GM12878 (cell line): ENCODE data around the gene QRFP. TPM values are rescaled to one million over a fixed set of nuclear protein-coding genes. Genes with fewer than 3 reads are reported as not detected.

ENCODE experiments used
- ATAC-seq: fragments of 200-7000 bp; cut with Tn5 transposase; 3 replicates; pipeline ENCODE4 v1.9.1; 2020; ENCODE audit warnings: mild to moderate bottlenecking, moderate library complexity
- BruUV-seq: library from RNA; stranded (reverse); fragments of 400-500 nt; replicated peaks from 2 replicates; lab custom pipeline; 2021; lab: Mats Ljungman, UMichigan
- CTCF ChIA-PET: fragments of 300-600 bp; sonication (Branson Sonifier 250); formaldehyde crosslinking; extraction: SDS; loops from one replicate; lab custom pipeline; 2021; ENCODE audit warnings: inconsistent platforms; lab: Yijun Ruan, JAX
- POLR2A ChIA-PET: fragments of 350-600 bp; formaldehyde crosslinking; extraction: SDS; loops from one replicate; lab custom pipeline; 2021; ENCODE audit warnings: inconsistent platforms; lab: Charles Lee
- RAD21 ChIA-PET: fragments of 300-600 bp; sonication (Branson Sonifier 250); formaldehyde crosslinking; loops from one replicate; lab custom pipeline; 2023; ENCODE audit warnings: antibody characterized with exemption; ENCODE audit not compliant: unreplicated experiment; lab: Charles Lee
- SMC1A ChIA-PET: fragments of 300-600 bp; sonication (Branson Sonifier 250); formaldehyde crosslinking; loops from one replicate; lab custom pipeline; 2023; ENCODE audit not compliant: unreplicated experiment, uncharacterized antibody; lab: Charles Lee
- DNase-seq: peaks from one replicate; pipeline ENCODE4 v3.0.0-alpha.2; 2011; ENCODE audit warnings: low read depth, low spot score
- FAIRE-seq: peaks from 3 replicates; lab custom pipeline; 2011; peaks lifted over from hg19 to GRCh38; lab: Jason Lieb, UNC
- H2AFZ ChIP-seq: 2 replicates; pipeline ENCODE4 v1.6.0; 2011; ENCODE audit warnings: low read depth, low read length, control low read depth; ENCODE audit not compliant: control insufficient read depth
- H3K27ac ChIP-seq: 2 replicates; pipeline ENCODE4 v1.5.1; 2011; ENCODE audit warnings: control low read depth; ENCODE audit not compliant: control insufficient read depth, insufficient read depth
- H3K27me3 ChIP-seq, 2 experiments: replicated peaks in 1 of 2; 2 replicates each; pipeline versions ENCODE4 v1.6.0 to v1.6.1; 2011; ENCODE audit warnings: low read length in 1 of 2; ENCODE audit not compliant: control insufficient read depth in 2 of 2, insufficient read depth in 2 of 2
- H3K36me3 ChIP-seq, 2 experiments: 2 replicates each; pipeline ENCODE4 v1.5.1; 2011; ENCODE audit warnings: low read length in 1 of 2; ENCODE audit not compliant: control insufficient read depth in 2 of 2, insufficient read depth in 2 of 2
- H3K4me1 ChIP-seq: 2 replicates; pipeline ENCODE4 v1.6.1; 2011; ENCODE audit warnings: mild to moderate bottlenecking, low read length, moderate library complexity, mixed read lengths; ENCODE audit not compliant: control insufficient read depth, insufficient read depth
- H3K4me2 ChIP-seq: 2 replicates; pipeline ENCODE4 v1.6.0; 2011; ENCODE audit warnings: control low read depth; ENCODE audit not compliant: control insufficient read depth, insufficient read depth
- H3K4me3 ChIP-seq: fragments of 200-600 bp; sonication (generic); 2 replicates; pipeline ENCODE4 v1.5.1; 2016
- H3K79me2 ChIP-seq: 2 replicates; pipeline ENCODE4 v1.6.0; 2011; ENCODE audit warnings: low read length; ENCODE audit not compliant: control insufficient read depth, insufficient read depth
- H3K9ac ChIP-seq: 2 replicates; pipeline ENCODE4 v1.8.0; 2011; ENCODE audit warnings: low read length, control low read depth, mixed read lengths; ENCODE audit not compliant: control insufficient read depth, insufficient read depth
- H3K9me3 ChIP-seq: replicated peaks from 3 replicates; pipeline ENCODE4 v1.5.1; 2011; ENCODE audit warnings: mild to moderate bottlenecking, low read length; ENCODE audit not compliant: control insufficient read depth, insufficient read depth
- H4K20me1 ChIP-seq: 2 replicates; pipeline ENCODE4 v1.6.0; 2011; ENCODE audit not compliant: control insufficient read depth, insufficient read depth
- BHLHE40 ChIP-seq, 2 experiments: fragments of 450-650 bp in 1 of 2; IDR thresholded peaks; 2 replicates each; pipeline ENCODE4 v1.6.1; 2011 to 2017; ENCODE audit warnings: low read depth in 2 of 2, borderline replicate concordance in 1 of 2, improper control_type of control experiment in 1 of 2, low read length in 1 of 2, mild to moderate bottlenecking in 1 of 2
- BRCA1 ChIP-seq: IDR thresholded peaks from 2 replicates; pipeline ENCODE4 v1.6.1; 2011; ENCODE audit warnings: low read depth, low read length, improper control_type of control experiment
- CHD2 ChIP-seq: IDR thresholded peaks from 2 replicates; pipeline ENCODE4 v1.6.1; 2011; ENCODE audit warnings: low read depth, low read length, improper control_type of control experiment, borderline replicate concordance
- GATAD2B ChIP-seq: fragments of 450-650 bp; conservative IDR thresholded peaks from 2 replicates; pipeline ENCODE4 v1.6.1; 2017; ENCODE audit warnings: low read depth, mild to moderate bottlenecking, moderate library complexity
- HCFC1 ChIP-seq: fragments of 150-350 bp; IDR thresholded peaks from 2 replicates; pipeline ENCODE4 v1.6.1; 2014; ENCODE audit warnings: low read length
- IRF3 ChIP-seq: fragments of 450-650 bp; IDR thresholded peaks from 2 replicates; pipeline ENCODE4 v1.6.1; 2014; ENCODE audit warnings: mild to moderate bottlenecking
- JUNB ChIP-seq: IDR thresholded peaks from 2 replicates; pipeline ENCODE4 v1.6.1; 2016; ENCODE audit warnings: antibody characterized with exemption, mild to moderate bottlenecking
- LARP7 ChIP-seq: fragments of 450-650 bp; IDR thresholded peaks from 2 replicates; pipeline ENCODE4 v1.6.1; 2017; ENCODE audit warnings: mild to moderate bottlenecking
- NR2C1 ChIP-seq: fragments of 450-650 bp; IDR thresholded peaks from 2 replicates; pipeline ENCODE4 v1.6.1; 2017; ENCODE audit warnings: antibody characterized with exemption, mild to moderate bottlenecking, moderate library complexity
- PAX8 ChIP-seq: fragments of 450-650 bp; IDR thresholded peaks from 2 replicates; pipeline ENCODE4 v1.6.1; 2017; ENCODE audit warnings: mild to moderate bottlenecking, moderate library complexity
- RELB ChIP-seq: fragments of 450-650 bp; IDR thresholded peaks from 2 replicates; pipeline ENCODE4 v1.6.1; 2017; ENCODE audit warnings: low read depth, mild to moderate bottlenecking, moderate library complexity
- RFX5 ChIP-seq: IDR thresholded peaks from 2 replicates; pipeline ENCODE4 v1.6.1; 2011; ENCODE audit warnings: low read depth, low read length, improper control_type of control experiment
- TCF12 ChIP-seq: IDR thresholded peaks from 2 replicates; pipeline ENCODE4 v1.6.1; 2011; ENCODE audit warnings: low read depth, mild to moderate bottlenecking, low read length
- WRNIP1 ChIP-seq: IDR thresholded peaks from 2 replicates; pipeline ENCODE4 v1.6.1; 2011; ENCODE audit warnings: low read depth, low read length, improper control_type of control experiment, borderline replicate concordance
- WGBS: methylation state at CpG from one replicate; pipeline ENCODE4 v1.1.6; 2016; ENCODE audit warnings: low lambda C conversion rate; ENCODE audit not compliant: insufficient replicate concordance, insufficient coverage; ENCODE audit errors: missing lambda C conversion rate; 5-methylcytosine and 5-hydroxymethylcytosine counted together
- in situ Hi-C: fragments of 300-500 bp; cut with MboI; formaldehyde crosslinking; loops from 9 replicates; pipeline ENCODE4 v1.14.3; 2018; ENCODE audit warnings: mixed read lengths
- intact Hi-C: fragments of 100-400 bp; cut with micrococcal nuclease; formaldehyde crosslinking; loops from one replicate; pipeline ENCODE4 v1.14.2; 2022; ENCODE audit not compliant: unreplicated experiment
- polyA plus RNA-seq, 11 experiments: library from polyadenylated mRNA; depleted of rRNA in 4 of 11; unstranded in 6 of 11; stranded (reverse) in 5 of 11; fragments of >200 nt; fragmentation: Nextera tagmentation in 4 of 11; fragmentation: Illumina TruSeq in 1 of 11; extraction: Ambion mirVana in 4 of 11; extraction: Trizol in 1 of 11; gene quantifications; 1 replicate in 1 of 11; 2 replicates in 10 of 11; pipeline versions ENCODE4 v1.2.1 to v1.2.3, GENCODE V29; 2011 to 2016; ENCODE audit warnings: inconsistent platforms in 2 of 11, missing spikeins in 2 of 11, low read depth in 1 of 11
- total RNA-seq, 4 experiments: library from RNA; depleted of rRNA in 3 of 4; stranded (reverse); fragments of >200 nt in 3 of 4; fragmentation: Illumina TruSeq in 1 of 4; extraction: Trizol in 1 of 4; gene quantifications; 2 replicates each; pipeline versions ENCODE4 v1.2.1 to v1.2.3, GENCODE V29; 2013 to 2021

Gene QRFP
- total and polyA plus RNA-seq, 10 of the 15 experiments (the other 5 are each of a cell fraction or from before 2014, with no cell fraction given), result not detected

GRCh38 chr9:130918826-130919558 is 22.4 kb upstream of the QRFP start:
- Histone ChIP-seq H2AFZ (no peak overlapping the region), H3K4me3 (no peak overlapping the region), H3K27me3 (no peaks in the 10 kb centered on the region; a peak in 1 of 4 replicates), H3K79me2 (no peaks in the 10 kb centered on the region), H3K4me1 (no peaks in the 10 kb centered on the region), H3K4me2 (no peak overlapping the region), H3K27ac (no peak overlapping the region), H3K36me3 (no peaks in the 10 kb centered on the region), H4K20me1 (no peaks in the 10 kb centered on the region), H3K9me3 (no peaks in the 10 kb centered on the region), H3K9ac (no peak overlapping the region)
- in situ Hi-C loops (no loop called here), intact Hi-C loops (no loop called here)
- RAD21 ChIA-PET, result no interaction called here
- ATAC-seq (no peak), DNase-seq (no peak), FAIRE-seq (no peak)
- WGBS, result 58% methylated on average over 29 of the region's 33 CpGs
- CTCF ChIA-PET, result no interaction called here
- POLR2A ChIA-PET, result no interaction called here
- no TSS peak for BruUV-seq
- no peak for TF ChIP-seq BHLHE40 (IDR thresholded peaks at IDR 0.05; ENCODE audit: borderline replicate concordance in 1 of 2, low read depth in 2 of 2, low read length in 1 of 2)
- no peak for TF ChIP-seq RELB
- no peak for TF ChIP-seq RFX5
- no peak for TF ChIP-seq NR2C1
- TF ChIP-seq CHD2, result no peak
- TF ChIP-seq PAX8, result no peak
- TF ChIP-seq LARP7, result no peak
- TF ChIP-seq BRCA1, result no peak
- TF ChIP-seq GATAD2B, result no peak
- TF ChIP-seq HCFC1, result no peak
- TF ChIP-seq WRNIP1, result no peak
- TF ChIP-seq IRF3, result no peak
- no peak for TF ChIP-seq TCF12
- TF ChIP-seq JUNB, result no peak
- SMC1A ChIA-PET, result no interaction called here
